HepG2 (cell line): ENCODE results near the gene PTGDS. TPM values are rescaled to one million over a fixed set of nuclear protein-coding genes. Genes with fewer than 3 reads are reported as not detected.

Experiments
- HNF1A ChIP-seq, 2 experiments: sonication (generic) in 1 of 2; formaldehyde crosslinking in 1 of 2; IDR thresholded peaks; 2 replicates each; pipeline versions ENCODE4 v1.4.0 to v1.6.1; 2016 to 2020; ENCODE audit warnings: borderline replicate concordance in 1 of 2, low read depth in 1 of 2, mild to moderate bottlenecking in 1 of 2, missing genetic modification reagents in 1 of 2
- HNF1B ChIP-seq: sonication (generic); formaldehyde crosslinking; IDR thresholded peaks from 2 replicates; pipeline ENCODE4 v1.5.1; 2020; ENCODE audit warnings: mild to moderate bottlenecking, moderate library complexity, missing genetic modification reagents
- IRF9 ChIP-seq: sonication (generic); formaldehyde crosslinking; IDR thresholded peaks from 2 replicates; pipeline ENCODE4 v1.8.0; 2022; ENCODE audit warnings: missing genetic modification reagents, mild to moderate bottlenecking, borderline replicate concordance
- ZBTB25 ChIP-seq: IDR thresholded peaks from 2 replicates; pipeline ENCODE4 v1.6.1; 2018; ENCODE audit warnings: missing genetic modification reagents
- ZNF207 ChIP-seq: fragments of 450-650 bp; IDR thresholded peaks from 2 replicates; pipeline ENCODE4 v1.6.1; 2016; ENCODE audit warnings: antibody characterized with exemption, borderline replicate concordance
- ZNF260 ChIP-seq: sonication (generic); formaldehyde crosslinking; IDR thresholded peaks from 2 replicates; pipeline ENCODE4 v1.4.0; 2020; ENCODE audit warnings: missing genetic modification reagents, low read depth, mild to moderate bottlenecking, borderline replicate concordance
- polyA plus RNA-seq, 8 experiments: library from polyadenylated mRNA; depleted of rRNA in 3 of 8; stranded (reverse) in 7 of 8; unstranded in 1 of 8; fragments of >200 nt; fragmentation: Illumina TruSeq in 4 of 8; extraction: Trizol in 4 of 8; gene quantifications; 2 replicates each; pipeline versions ENCODE4 v1.2.1 to v1.2.3, GENCODE V29; 2011 to 2016; ENCODE audit warnings: low read depth in 4 of 8, missing spikeins in 1 of 8, mixed read lengths in 1 of 8; ENCODE audit not compliant: insufficient read depth in 1 of 8
- total RNA-seq, 5 experiments: library from RNA; depleted of rRNA; stranded (reverse); fragments of >200 nt; fragmentation: Illumina TruSeq; extraction: Trizol; gene quantifications; 2 replicates each; pipeline ENCODE4 v1.2.3, GENCODE V29; 2016; ENCODE audit warnings: low read depth in 1 of 5

The PTGDS gene
- total and polyA plus RNA-seq, 2 of the 13 experiments (the other 11 are each of a cell fraction or from before 2014, with no cell fraction given), result 0.33 to 0.50 TPM

- TF ChIP-seq HNF1A (IDR thresholded peaks at IDR 0.05; ENCODE audit: low read depth) (no peak), HNF1A (CRISPR knock-in tag; IDR thresholded peaks at IDR 0.05; ENCODE audit: borderline replicate concordance) (peak; percentile 65; the same call in 1 of the 2 replicates), ZBTB25 (CRISPR knock-in tag) (peak; percentile 68), IRF9 (CRISPR knock-in tag) (peak; percentile 74; the same call in 1 of the 2 replicates), HNF1B (no peak; the same call in 1 of the 2 replicates), ZNF260 (CRISPR knock-in tag) (no peak), ZNF207 (no peak)
Measured at GRCh38 chr9:136949817-136950655, 27.3 kb upstream of the PTGDS start (continued).
